Right lobe of liver (tissue), 6 donors: ENCODE results near the gene PCDHGC4. TPM values are rescaled to one million over a fixed set of nuclear protein-coding genes. Genes with fewer than 3 reads are reported as not detected.

ENCODE experiments used
- ATAC-seq, 4 donors: fragments of 200-7000 bp; cut with Tn5 transposase; one replicate each; pipeline ENCODE4 v1.9.1; 2020; ENCODE audit warnings: mild to moderate bottlenecking in 4 of 4, moderate library complexity in 4 of 4
- DNase-seq, 3 donors: peaks; one replicate each; pipeline ENCODE4 v3.0.0-alpha.2; 2020
- H3K27ac ChIP-seq, 3 donors: fragments of 200-600 bp; one replicate each; pipeline ENCODE4 v1.8.0; 2022
- H3K27me3 ChIP-seq, 2 donors: fragments of 200-600 bp; one replicate each; pipeline ENCODE4 v1.8.0; 2022
- H3K36me3 ChIP-seq, 4 donors: fragments of 200-600 bp; sonication (generic) in 1 of 4; one replicate each; pipeline versions ENCODE4 v1.5.1 to v1.8.0; 2017 to 2022; ENCODE audit warnings: control low read depth in 1 of 4
- H3K4me1 ChIP-seq, 4 donors: fragments of 200-600 bp; sonication (generic) in 1 of 4; one replicate each; pipeline versions ENCODE4 v1.5.1 to v1.8.0; 2017 to 2022; ENCODE audit warnings: control low read depth in 1 of 4
- H3K4me3 ChIP-seq, 3 donors: fragments of 200-600 bp; one replicate each; pipeline ENCODE4 v1.8.0; 2022
- H3K9me3 ChIP-seq, 4 donors: fragments of 200-600 bp; sonication (generic) in 1 of 4; one replicate each; pipeline versions ENCODE4 v1.5.1 to v1.8.0; 2017 to 2022; ENCODE audit warnings: control low read depth in 1 of 4
- POLR2A ChIP-seq: fragments of 450-650 bp; IDR thresholded peaks from one replicate; pipeline ENCODE4 v1.6.1; 2017; ENCODE audit warnings: antibody characterized with exemption, mild to moderate bottlenecking
- WGBS: methylation state at CpG from one replicate; pipeline ENCODE4 v1.1.6; 2018; ENCODE audit warnings: low coverage, low lambda C conversion rate; ENCODE audit not compliant: insufficient coverage; ENCODE audit errors: missing lambda C conversion rate; 5-methylcytosine and 5-hydroxymethylcytosine counted together
- intact Hi-C, 2 donors: fragments of 100-400 bp; cut with DNase I; formaldehyde crosslinking; loops; one replicate each; pipeline versions ENCODE4 v1.11.2 to v1.14.1; 2022
- total RNA-seq, 6 experiments: library from RNA; depleted of rRNA in 2 of 6; stranded (reverse); fragments of >200 nt in 2 of 6; fragmentation: NEBNext Ultra II Directional in 3 of 6; extraction: Animal tissue kit (Norgen Biotek cat#: 25700) in 3 of 6; gene quantifications; one replicate each; pipeline versions ENCODE4 v1.1.0 to v1.2.4, GENCODE V29; 2016 to 2023
- TF ChIP-seq, protein P1 (sequence below), 4 donors: fragments of 200-600 bp in 3 of 4; fragments of 450-650 bp in 1 of 4; IDR thresholded peaks; one replicate each; pipeline versions ENCODE4 v1.5.1 to v1.8.0; 2016 to 2022; ENCODE audit warnings: antibody characterized with exemption in 4 of 4, mild to moderate bottlenecking in 2 of 4
- donor health status: DM: no; HTN: yes; CAD: no.
- donor health status: DM: no; HTN: no; CAD: no.
- donor health status: DM: no; HTN: no; CAD: no.
- donor health status: DM: no; HTN: yes; CAD: no.
- donor health status: DM: no; HTN: yes; CAD: no.

Gene PCDHGC4
- total RNA-seq, 6 experiments from 2014 or later, result 0.20 to 10.7 (median 0.34) TPM

DNA sequence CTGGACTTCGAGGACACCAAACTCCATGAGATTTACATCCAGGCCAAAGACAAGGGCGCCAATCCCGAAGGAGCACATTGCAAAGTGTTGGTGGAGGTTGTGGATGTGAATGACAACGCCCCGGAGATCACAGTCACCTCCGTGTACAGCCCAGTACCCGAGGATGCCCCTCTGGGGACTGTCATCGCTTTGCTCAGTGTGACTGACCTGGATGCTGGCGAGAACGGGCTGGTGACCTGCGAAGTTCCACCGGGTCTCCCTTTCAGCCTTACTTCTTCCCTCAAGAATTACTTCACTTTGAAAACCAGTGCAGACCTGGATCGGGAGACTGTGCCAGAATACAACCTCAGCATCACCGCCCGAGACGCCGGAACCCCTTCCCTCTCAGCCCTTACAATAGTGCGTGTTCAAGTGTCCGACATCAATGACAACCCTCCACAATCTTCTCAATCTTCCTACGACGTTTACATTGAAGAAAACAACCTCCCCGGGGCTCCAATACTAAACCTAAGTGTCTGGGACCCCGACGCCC is 7.7 kb upstream of the PCDHGC4 start:
- H3K9me3 ChIP-seq, result no peaks in the 10 kb centered on the region
- no peak for DNase-seq
- peaks cover 0 to 8% (median 2%) of the 10 kb centered on the region in 4 donors for H3K4me1 ChIP-seq
- no peak for ATAC-seq
- H3K27me3 ChIP-seq, result peaks cover 0 to 4% of the 10 kb centered on the region in 2 donors
- peak overlapping the region; percentile 55 to 67 (median 61) for H3K4me3 ChIP-seq
- intact Hi-C loops, result loop anchor here in 1 of 2 donors (10.0 kb wide), 1 partner anchor 48 kb away; no protein-coding TSS in a partner anchor
- no peaks in the 10 kb centered on the region for H3K36me3 ChIP-seq
- 41% methylated on average over 22 of the region's 24 CpGs for WGBS
- TF ChIP-seq, protein P1, sequence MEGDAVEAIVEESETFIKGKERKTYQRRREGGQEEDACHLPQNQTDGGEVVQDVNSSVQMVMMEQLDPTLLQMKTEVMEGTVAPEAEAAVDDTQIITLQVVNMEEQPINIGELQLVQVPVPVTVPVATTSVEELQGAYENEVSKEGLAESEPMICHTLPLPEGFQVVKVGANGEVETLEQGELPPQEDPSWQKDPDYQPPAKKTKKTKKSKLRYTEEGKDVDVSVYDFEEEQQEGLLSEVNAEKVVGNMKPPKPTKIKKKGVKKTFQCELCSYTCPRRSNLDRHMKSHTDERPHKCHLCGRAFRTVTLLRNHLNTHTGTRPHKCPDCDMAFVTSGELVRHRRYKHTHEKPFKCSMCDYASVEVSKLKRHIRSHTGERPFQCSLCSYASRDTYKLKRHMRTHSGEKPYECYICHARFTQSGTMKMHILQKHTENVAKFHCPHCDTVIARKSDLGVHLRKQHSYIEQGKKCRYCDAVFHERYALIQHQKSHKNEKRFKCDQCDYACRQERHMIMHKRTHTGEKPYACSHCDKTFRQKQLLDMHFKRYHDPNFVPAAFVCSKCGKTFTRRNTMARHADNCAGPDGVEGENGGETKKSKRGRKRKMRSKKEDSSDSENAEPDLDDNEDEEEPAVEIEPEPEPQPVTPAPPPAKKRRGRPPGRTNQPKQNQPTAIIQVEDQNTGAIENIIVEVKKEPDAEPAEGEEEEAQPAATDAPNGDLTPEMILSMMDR (IDR thresholded peaks at IDR 0.05), result no peak
- TF ChIP-seq POLR2A, result no peak
- H3K27ac ChIP-seq, result no peak overlapping the region

- no peak overlapping the region for H3K27ac ChIP-seq
- H3K4me1 ChIP-seq, result peaks cover 0 to 8% (median 2%) of the 10 kb centered on the region in 4 donors
- no peaks in the 10 kb centered on the region for H3K36me3 ChIP-seq
- H3K9me3 ChIP-seq, result no peaks in the 10 kb centered on the region
- intact Hi-C loops, result loop anchor here in 1 of 2 donors (10.0 kb wide), 1 partner anchor 47 kb away; no protein-coding TSS in a partner anchor
- DNase-seq (no peak), ATAC-seq (no peak)
- peaks cover 0 to 4% of the 10 kb centered on the region in 2 donors for H3K27me3 ChIP-seq
- 49% methylated on average over 8 of the region's 13 CpGs for WGBS
- peak overlapping the region in 1 of 3 donors; percentile 1 for H3K4me3 ChIP-seq
- no peak for TF ChIP-seq POLR2A
- TF ChIP-seq, protein P1 (IDR thresholded peaks at IDR 0.05), result no peak
These were observed 7.0 kb upstream of the PCDHGC4 start for GRCh38 chr5:141477815-141478214.

GRCh38 chr5:141478321-141478945 is 6.4 kb upstream of the PCDHGC4 start:
- Histone ChIP-seq H3K4me3 (peak overlapping the region in 1 of 3 donors; percentile 1), H3K9me3 (no peaks in the 10 kb centered on the region), H3K36me3 (no peaks in the 10 kb centered on the region), H3K27ac (no peak overlapping the region), H3K27me3 (peaks cover 0 to 4% of the 10 kb centered on the region in 2 donors), H3K4me1 (peaks cover 0 to 8% (median 2%) of the 10 kb centered on the region in 4 donors)
- ATAC-seq (no peak), DNase-seq (no peak)
- 30% methylated on average over 17 of the region's 20 CpGs for WGBS
- intact Hi-C loops, result loop anchor here in 1 of 2 donors (10.0 kb wide), 1 partner anchor 46 kb away; no protein-coding TSS in a partner anchor
- TF ChIP-seq POLR2A, result no peak
- TF ChIP-seq, protein P1 (IDR thresholded peaks at IDR 0.05), result peak in 3 of 4 donors; percentile 10 to 16 (median 14)

GRCh38 chr5:141479776-141480175 is 5.1 kb upstream of the PCDHGC4 start:
- Histone ChIP-seq H3K27me3 (peaks cover 0 to 4% of the 10 kb centered on the region in 2 donors), H3K27ac (no peak overlapping the region), H3K4me3 (no peak overlapping the region), H3K9me3 (no peaks in the 10 kb centered on the region), H3K4me1 (peaks cover 0 to 8% (median 2%) of the 10 kb centered on the region in 4 donors), H3K36me3 (no peaks in the 10 kb centered on the region)
- no peak for ATAC-seq
- intact Hi-C loops, result loop anchor here in 1 of 2 donors (10.0 kb wide), 1 partner anchor 45 kb away; no protein-coding TSS in a partner anchor
- no peak for TF ChIP-seq POLR2A
- TF ChIP-seq, protein P1 (IDR thresholded peaks at IDR 0.05), result no peak
- DNase-seq, result no peak
